WTC11 (cell line): Measurements from ENCODE around the gene GPR143. TPM values are rescaled to one million over a fixed set of nuclear protein-coding genes. Genes with fewer than 3 reads are reported as not detected.

Experiments used
- ATAC-seq: fragments of 200-7000 bp; cut with Tn5 transposase; 2 replicates; pipeline ENCODE4 v1.10.0; 2021; ENCODE audit warnings: mild to moderate bottlenecking, moderate library complexity
- CTCF ChIA-PET: fragments of 300-600 bp; sonication (Branson Sonifier 250); formaldehyde crosslinking; loops from one replicate; lab custom pipeline; 2021; ENCODE audit warnings: antibody characterized with exemption; lab: Charles Lee
- POLR2A ChIA-PET: fragments of 350-600 bp; sonication (Branson Sonifier 250); formaldehyde crosslinking; loops from one replicate; lab custom pipeline; 2021; ENCODE audit warnings: antibody characterized with exemption; lab: Charles Lee
- DNase-seq: peaks from one replicate; pipeline ENCODE4 v3.0.0; 2021; ENCODE audit warnings: low spot score
- H3K27ac Mint-ChIP-seq: 2 replicates; pipeline ENCODE4 v1.8.0; 2021; ENCODE audit warnings: mixed read lengths
- H3K27me3 Mint-ChIP-seq: 2 replicates; pipeline ENCODE4 v1.8.0; 2021; ENCODE audit warnings: low read depth, mild to moderate bottlenecking, moderate library complexity, mixed read lengths
- H3K36me3 Mint-ChIP-seq: 2 replicates; pipeline ENCODE4 v1.8.0; 2021; ENCODE audit warnings: mixed read lengths
- H3K4me1 Mint-ChIP-seq: 2 replicates; pipeline ENCODE4 v1.8.0; 2022; ENCODE audit warnings: mixed read lengths
- H3K4me3 Mint-ChIP-seq: 2 replicates; pipeline ENCODE4 v1.8.0; 2021; ENCODE audit warnings: mild to moderate bottlenecking, moderate library complexity, mixed read lengths
- H3K9me3 Mint-ChIP-seq: 2 replicates; pipeline ENCODE4 v1.8.0; 2021; ENCODE audit warnings: mixed read lengths
- ARID4B ChIP-seq: sonication (generic); formaldehyde crosslinking; IDR thresholded peaks from 2 replicates; pipeline ENCODE4 v1.8.0; 2023; ENCODE audit warnings: missing genetic modification reagents, mild to moderate bottlenecking, borderline replicate concordance
- SMAD3 ChIP-seq: sonication (generic); formaldehyde crosslinking; IDR thresholded peaks from 2 replicates; pipeline ENCODE4 v1.8.0; 2022; ENCODE audit warnings: missing genetic modification reagents, mild to moderate bottlenecking, borderline replicate concordance
- STAT6 ChIP-seq: sonication (generic); formaldehyde crosslinking; conservative IDR thresholded peaks from 2 replicates; pipeline ENCODE4 v1.8.1; 2023; ENCODE audit warnings: mild to moderate bottlenecking, low read depth, missing genetic modification reagents, moderate library complexity
- TEAD1 ChIP-seq: sonication (generic); formaldehyde crosslinking; IDR thresholded peaks from 2 replicates; pipeline ENCODE4 v1.8.0; 2022; ENCODE audit warnings: mild to moderate bottlenecking, missing genetic modification reagents
- ZNF263 ChIP-seq: sonication (generic); formaldehyde crosslinking; IDR thresholded peaks from 2 replicates; pipeline ENCODE4 v1.8.1; 2022; ENCODE audit warnings: low read depth, mild to moderate bottlenecking, moderate library complexity, missing genetic modification reagents
- ZNF396 ChIP-seq: fragments of 250-450 bp; sonication (Bioruptor Pico); IDR thresholded peaks from 2 replicates; pipeline ENCODE4 v1.8.0; 2021; ENCODE audit warnings: mild to moderate bottlenecking, moderate library complexity, borderline replicate concordance
- total RNA-seq: library from RNA; stranded (reverse); gene quantifications from 3 replicates; pipeline ENCODE4 v1.2.3, GENCODE V29; 2021
- TF ChIP-seq, protein P1 (sequence below): sonication (generic); formaldehyde crosslinking; IDR thresholded peaks from 2 replicates; pipeline ENCODE4 v1.8.0; 2022; ENCODE audit warnings: missing genetic modification reagents
- TF ChIP-seq, protein P2 (sequence below): sonication (generic); formaldehyde crosslinking; IDR thresholded peaks from 2 replicates; pipeline ENCODE4 v1.8.0; 2023; ENCODE audit warnings: mild to moderate bottlenecking, missing genetic modification reagents
- TF ChIP-seq, protein P3 (sequence below): sonication (generic); formaldehyde crosslinking; IDR thresholded peaks from 2 replicates; pipeline ENCODE4 v1.8.1; 2023; ENCODE audit warnings: mild to moderate bottlenecking, missing genetic modification reagents, borderline replicate concordance
- TF ChIP-seq, protein P4 (sequence below): fragments of 250-450 bp; sonication (Bioruptor Pico); IDR thresholded peaks from 2 replicates; pipeline ENCODE4 v1.9.0; 2021; ENCODE audit warnings: mild to moderate bottlenecking
- TF ChIP-seq, protein P5 (sequence below): sonication (generic); formaldehyde crosslinking; IDR thresholded peaks from 2 replicates; pipeline ENCODE4 v1.8.1; 2022; ENCODE audit warnings: missing genetic modification reagents, borderline replicate concordance

GPR143 gene
- total RNA-seq, 1 experiment from 2014 or later: 18.3 TPM

DNA sequence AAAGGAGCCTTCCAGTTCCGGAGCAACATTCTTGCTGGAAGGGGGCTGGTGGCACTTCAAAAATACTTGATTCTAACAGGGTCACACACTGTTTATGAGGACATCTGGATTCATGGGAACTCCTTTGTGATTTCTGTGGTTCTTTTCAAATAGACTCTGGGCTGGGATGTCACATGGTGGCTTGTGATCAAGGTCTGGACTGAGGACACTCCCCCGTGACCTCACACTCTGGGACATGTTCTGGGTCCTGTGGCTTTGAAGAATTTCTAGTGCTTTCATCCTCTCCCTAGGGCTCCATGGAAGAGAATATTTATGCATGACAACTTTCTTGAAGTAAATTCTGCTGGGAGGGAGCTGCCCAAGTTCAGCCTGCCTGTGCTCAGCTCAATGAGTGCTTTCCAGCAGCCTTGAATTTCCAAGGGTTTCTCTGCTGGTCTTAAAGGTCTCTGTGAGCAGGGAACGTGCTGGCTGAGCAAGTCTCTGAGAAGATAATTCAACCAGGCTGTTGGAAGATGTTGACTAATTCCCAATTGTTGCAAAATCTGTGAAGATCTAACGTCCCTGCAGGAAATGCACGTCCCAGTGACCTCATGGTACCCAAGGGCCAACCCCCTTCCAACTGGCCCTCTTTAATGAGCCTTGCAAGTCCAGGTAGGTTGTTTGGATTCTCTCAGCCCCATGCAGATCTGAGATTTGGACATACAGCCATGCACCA is 36.3 kb downstream of the GPR143 start:
- no peak for ATAC-seq
- Mint-ChIP-seq H3K27ac (no peak overlapping the region), H3K36me3 (peaks cover 50% of the 10 kb centered on the region), H3K27me3 (peaks cover 3% of the 10 kb centered on the region; the same call in 1 of the 2 replicates), H3K4me1 (no peaks in the 10 kb centered on the region), H3K9me3 (peaks cover 17% of the 10 kb centered on the region), H3K4me3 (no peak overlapping the region)
- POLR2A ChIA-PET: no interaction called here
- DNase-seq: no peak
- TF ChIP-seq ZNF396 (CRISPR knock-in tag) (no peak), SMAD3 (no peak)
- TF ChIP-seq, protein P1, sequence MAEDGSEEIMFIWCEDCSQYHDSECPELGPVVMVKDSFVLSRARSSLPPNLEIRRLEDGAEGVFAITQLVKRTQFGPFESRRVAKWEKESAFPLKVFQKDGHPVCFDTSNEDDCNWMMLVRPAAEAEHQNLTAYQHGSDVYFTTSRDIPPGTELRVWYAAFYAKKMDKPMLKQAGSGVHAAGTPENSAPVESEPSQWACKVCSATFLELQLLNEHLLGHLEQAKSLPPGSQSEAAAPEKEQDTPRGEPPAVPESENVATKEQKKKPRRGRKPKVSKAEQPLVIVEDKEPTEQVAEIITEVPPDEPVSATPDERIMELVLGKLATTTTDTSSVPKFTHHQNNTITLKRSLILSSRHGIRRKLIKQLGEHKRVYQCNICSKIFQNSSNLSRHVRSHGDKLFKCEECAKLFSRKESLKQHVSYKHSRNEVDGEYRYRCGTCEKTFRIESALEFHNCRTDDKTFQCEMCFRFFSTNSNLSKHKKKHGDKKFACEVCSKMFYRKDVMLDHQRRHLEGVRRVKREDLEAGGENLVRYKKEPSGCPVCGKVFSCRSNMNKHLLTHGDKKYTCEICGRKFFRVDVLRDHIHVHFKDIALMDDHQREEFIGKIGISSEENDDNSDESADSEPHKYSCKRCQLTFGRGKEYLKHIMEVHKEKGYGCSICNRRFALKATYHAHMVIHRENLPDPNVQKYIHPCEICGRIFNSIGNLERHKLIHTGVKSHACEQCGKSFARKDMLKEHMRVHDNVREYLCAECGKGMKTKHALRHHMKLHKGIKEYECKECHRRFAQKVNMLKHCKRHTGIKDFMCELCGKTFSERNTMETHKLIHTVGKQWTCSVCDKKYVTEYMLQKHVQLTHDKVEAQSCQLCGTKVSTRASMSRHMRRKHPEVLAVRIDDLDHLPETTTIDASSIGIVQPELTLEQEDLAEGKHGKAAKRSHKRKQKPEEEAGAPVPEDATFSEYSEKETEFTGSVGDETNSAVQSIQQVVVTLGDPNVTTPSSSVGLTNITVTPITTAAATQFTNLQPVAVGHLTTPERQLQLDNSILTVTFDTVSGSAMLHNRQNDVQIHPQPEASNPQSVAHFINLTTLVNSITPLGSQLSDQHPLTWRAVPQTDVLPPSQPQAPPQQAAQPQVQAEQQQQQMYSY: no peak
- TF ChIP-seq, protein P2, sequence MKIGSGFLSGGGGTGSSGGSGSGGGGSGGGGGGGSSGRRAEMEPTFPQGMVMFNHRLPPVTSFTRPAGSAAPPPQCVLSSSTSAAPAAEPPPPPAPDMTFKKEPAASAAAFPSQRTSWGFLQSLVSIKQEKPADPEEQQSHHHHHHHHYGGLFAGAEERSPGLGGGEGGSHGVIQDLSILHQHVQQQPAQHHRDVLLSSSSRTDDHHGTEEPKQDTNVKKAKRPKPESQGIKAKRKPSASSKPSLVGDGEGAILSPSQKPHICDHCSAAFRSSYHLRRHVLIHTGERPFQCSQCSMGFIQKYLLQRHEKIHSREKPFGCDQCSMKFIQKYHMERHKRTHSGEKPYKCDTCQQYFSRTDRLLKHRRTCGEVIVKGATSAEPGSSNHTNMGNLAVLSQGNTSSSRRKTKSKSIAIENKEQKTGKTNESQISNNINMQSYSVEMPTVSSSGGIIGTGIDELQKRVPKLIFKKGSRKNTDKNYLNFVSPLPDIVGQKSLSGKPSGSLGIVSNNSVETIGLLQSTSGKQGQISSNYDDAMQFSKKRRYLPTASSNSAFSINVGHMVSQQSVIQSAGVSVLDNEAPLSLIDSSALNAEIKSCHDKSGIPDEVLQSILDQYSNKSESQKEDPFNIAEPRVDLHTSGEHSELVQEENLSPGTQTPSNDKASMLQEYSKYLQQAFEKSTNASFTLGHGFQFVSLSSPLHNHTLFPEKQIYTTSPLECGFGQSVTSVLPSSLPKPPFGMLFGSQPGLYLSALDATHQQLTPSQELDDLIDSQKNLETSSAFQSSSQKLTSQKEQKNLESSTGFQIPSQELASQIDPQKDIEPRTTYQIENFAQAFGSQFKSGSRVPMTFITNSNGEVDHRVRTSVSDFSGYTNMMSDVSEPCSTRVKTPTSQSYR (CRISPR knock-in tag): no peak
- TF ChIP-seq, protein P3, sequence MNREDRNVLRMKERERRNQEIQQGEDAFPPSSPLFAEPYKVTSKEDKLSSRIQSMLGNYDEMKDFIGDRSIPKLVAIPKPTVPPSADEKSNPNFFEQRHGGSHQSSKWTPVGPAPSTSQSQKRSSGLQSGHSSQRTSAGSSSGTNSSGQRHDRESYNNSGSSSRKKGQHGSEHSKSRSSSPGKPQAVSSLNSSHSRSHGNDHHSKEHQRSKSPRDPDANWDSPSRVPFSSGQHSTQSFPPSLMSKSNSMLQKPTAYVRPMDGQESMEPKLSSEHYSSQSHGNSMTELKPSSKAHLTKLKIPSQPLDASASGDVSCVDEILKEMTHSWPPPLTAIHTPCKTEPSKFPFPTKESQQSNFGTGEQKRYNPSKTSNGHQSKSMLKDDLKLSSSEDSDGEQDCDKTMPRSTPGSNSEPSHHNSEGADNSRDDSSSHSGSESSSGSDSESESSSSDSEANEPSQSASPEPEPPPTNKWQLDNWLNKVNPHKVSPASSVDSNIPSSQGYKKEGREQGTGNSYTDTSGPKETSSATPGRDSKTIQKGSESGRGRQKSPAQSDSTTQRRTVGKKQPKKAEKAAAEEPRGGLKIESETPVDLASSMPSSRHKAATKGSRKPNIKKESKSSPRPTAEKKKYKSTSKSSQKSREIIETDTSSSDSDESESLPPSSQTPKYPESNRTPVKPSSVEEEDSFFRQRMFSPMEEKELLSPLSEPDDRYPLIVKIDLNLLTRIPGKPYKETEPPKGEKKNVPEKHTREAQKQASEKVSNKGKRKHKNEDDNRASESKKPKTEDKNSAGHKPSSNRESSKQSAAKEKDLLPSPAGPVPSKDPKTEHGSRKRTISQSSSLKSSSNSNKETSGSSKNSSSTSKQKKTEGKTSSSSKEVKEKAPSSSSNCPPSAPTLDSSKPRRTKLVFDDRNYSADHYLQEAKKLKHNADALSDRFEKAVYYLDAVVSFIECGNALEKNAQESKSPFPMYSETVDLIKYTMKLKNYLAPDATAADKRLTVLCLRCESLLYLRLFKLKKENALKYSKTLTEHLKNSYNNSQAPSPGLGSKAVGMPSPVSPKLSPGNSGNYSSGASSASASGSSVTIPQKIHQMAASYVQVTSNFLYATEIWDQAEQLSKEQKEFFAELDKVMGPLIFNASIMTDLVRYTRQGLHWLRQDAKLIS (CRISPR knock-in tag): no peak
- CTCF ChIA-PET: no interaction called here

DNA sequence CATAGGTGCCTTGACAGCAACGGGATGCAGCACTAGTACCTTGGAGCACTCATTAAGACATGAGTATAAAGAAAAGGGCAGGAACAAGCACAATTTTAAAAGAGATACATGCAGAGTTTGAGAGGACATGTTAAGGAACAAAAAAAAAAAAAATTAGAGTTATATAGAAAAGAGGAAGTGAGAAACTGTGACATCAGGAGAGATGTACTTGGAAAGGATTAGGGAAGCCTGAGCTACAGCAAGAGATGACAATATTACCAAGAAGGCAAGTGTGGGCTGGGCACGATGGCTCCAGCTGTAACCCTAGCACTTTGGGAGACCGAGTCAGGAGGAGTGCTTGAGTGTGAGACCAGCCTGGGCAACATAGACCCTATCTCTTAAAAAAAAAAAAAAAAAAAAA is 37.4 kb downstream of the GPR143 start:
- no peaks in the 10 kb centered on the region for H3K4me1 Mint-ChIP-seq
- peaks cover 56% of the 10 kb centered on the region for H3K36me3 Mint-ChIP-seq
- peaks cover 3% of the 10 kb centered on the region; the same call in 1 of the 2 replicates for H3K27me3 Mint-ChIP-seq
- DNase-seq (no peak), ATAC-seq (no peak)
- POLR2A ChIA-PET: no interaction called here
- H3K27ac Mint-ChIP-seq: no peak overlapping the region; the same call in 1 of the 2 replicates
- CTCF ChIA-PET: no interaction called here
- no peak overlapping the region for H3K4me3 Mint-ChIP-seq
- H3K9me3 Mint-ChIP-seq: peaks cover 22% of the 10 kb centered on the region
- TF ChIP-seq, protein P4, sequence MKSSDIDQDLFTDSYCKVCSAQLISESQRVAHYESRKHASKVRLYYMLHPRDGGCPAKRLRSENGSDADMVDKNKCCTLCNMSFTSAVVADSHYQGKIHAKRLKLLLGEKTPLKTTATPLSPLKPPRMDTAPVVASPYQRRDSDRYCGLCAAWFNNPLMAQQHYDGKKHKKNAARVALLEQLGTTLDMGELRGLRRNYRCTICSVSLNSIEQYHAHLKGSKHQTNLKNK (CRISPR knock-in tag): no peak
- TF ChIP-seq ARID4B (CRISPR knock-in tag): no peak
- no peak for TF ChIP-seq ZNF263 (CRISPR knock-in tag)
- TF ChIP-seq STAT6 (CRISPR knock-in tag): no peak
- TF ChIP-seq, protein P5, sequence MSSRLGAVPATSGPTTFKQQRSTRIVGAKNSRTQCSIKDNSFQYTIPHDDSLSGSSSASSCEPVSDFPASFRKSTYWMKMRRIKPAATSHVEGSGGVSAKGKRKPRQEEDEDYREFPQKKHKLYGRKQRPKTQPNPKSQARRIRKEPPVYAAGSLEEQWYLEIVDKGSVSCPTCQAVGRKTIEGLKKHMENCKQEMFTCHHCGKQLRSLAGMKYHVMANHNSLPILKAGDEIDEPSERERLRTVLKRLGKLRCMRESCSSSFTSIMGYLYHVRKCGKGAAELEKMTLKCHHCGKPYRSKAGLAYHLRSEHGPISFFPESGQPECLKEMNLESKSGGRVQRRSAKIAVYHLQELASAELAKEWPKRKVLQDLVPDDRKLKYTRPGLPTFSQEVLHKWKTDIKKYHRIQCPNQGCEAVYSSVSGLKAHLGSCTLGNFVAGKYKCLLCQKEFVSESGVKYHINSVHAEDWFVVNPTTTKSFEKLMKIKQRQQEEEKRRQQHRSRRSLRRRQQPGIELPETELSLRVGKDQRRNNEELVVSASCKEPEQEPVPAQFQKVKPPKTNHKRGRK (CRISPR knock-in tag): no peak
- no peak for TF ChIP-seq TEAD1 (CRISPR knock-in tag)
